Gastrocnemius medialis (tissue), 4 donors: ENCODE data around the gene DUSP8. TPM values are rescaled to one million over a fixed set of nuclear protein-coding genes. Genes with fewer than 3 reads are reported as not detected.
A peak's percentile ranks its signal among the peaks of the same experiment; 100 is the strongest.

Source experiments
- ATAC-seq, 2 donors: fragments of 150-250 bp; one replicate each; pipeline ENCODE4 v1.9.1; 2016
- DNase-seq, 2 donors: peaks; one replicate each; pipeline ENCODE4 v3.0.0-alpha.2; 2019
- H3K27ac ChIP-seq, 4 donors: fragments of 200-600 bp; sonication (generic); 1 replicate in 1 of 4; 2 replicates in 3 of 4; pipeline ENCODE4 v1.5.1; 2016 to 2018; ENCODE audit warnings: mild to moderate bottlenecking in 2 of 4, moderate library complexity in 1 of 4
- H3K27me3 ChIP-seq, 3 donors: fragments of 200-600 bp; sonication (generic) in 2 of 3; 1 replicate in 1 of 3; 2 replicates in 2 of 3; pipeline versions ENCODE4 v1.5.1 to v1.6.0; 2016 to 2019; ENCODE audit warnings: mild to moderate bottlenecking in 1 of 3, moderate library complexity in 1 of 3
- H3K36me3 ChIP-seq, 2 donors: fragments of 200-600 bp; sonication (generic) in 1 of 2; one replicate each; pipeline ENCODE4 v1.5.1; 2017 to 2018
- H3K4me1 ChIP-seq, 2 donors: fragments of 200-600 bp; sonication (generic) in 1 of 2; one replicate each; pipeline ENCODE4 v1.5.1; 2016 to 2017; ENCODE audit warnings: mild to moderate bottlenecking in 2 of 2
- H3K4me3 ChIP-seq, 4 donors: fragments of 200-600 bp; sonication (generic) in 3 of 4; 1 replicate in 1 of 4; 2 replicates in 3 of 4; pipeline ENCODE4 v1.5.1; 2016 to 2019; ENCODE audit warnings: mild to moderate bottlenecking in 2 of 4
- H3K9me3 ChIP-seq, 3 donors: fragments of 200-600 bp; sonication (generic) in 2 of 3; 1 replicate in 1 of 3; 2 replicates in 2 of 3; pipeline ENCODE4 v1.5.1; 2016 to 2019
- POLR2A ChIP-seq, 2 donors: fragments of 450-650 bp; IDR thresholded peaks; one replicate each; pipeline ENCODE4 v1.6.1; 2017; ENCODE audit warnings: antibody characterized with exemption in 2 of 2, mild to moderate bottlenecking in 2 of 2, moderate library complexity in 2 of 2
- in situ Hi-C, 4 donors: fragments of 200-750 bp; cut with MboI; loops; one replicate each; pipeline versions ENCODE4 v1.15.0 to v1.8.0; 2017; ENCODE audit warnings: low sequenced_read_pairs in 4 of 4
- intact Hi-C: fragments of 100-400 bp; cut with DNase I; formaldehyde crosslinking; loops from one replicate; pipeline ENCODE4 v1.15.1; 2023; ENCODE audit warnings: low total_unique reads
- total RNA-seq, 4 donors: library from RNA; depleted of rRNA; stranded (reverse); fragments of >200 nt; gene quantifications; one replicate each; pipeline versions ENCODE4 v1.1.0 to v1.2.3, GENCODE V29; 2016
- TF ChIP-seq, protein P1 (sequence below), 5 experiments: fragments of 450-650 bp in 3 of 5; fragments of 200-600 bp in 2 of 5; sonication (generic) in 2 of 5; IDR thresholded peaks in 4 of 5; conservative IDR thresholded peaks in 1 of 5; 1 replicate in 4 of 5; 2 replicates in 1 of 5; pipeline ENCODE4 v1.5.1; 2016 to 2019; ENCODE audit warnings: antibody characterized with exemption in 5 of 5, mild to moderate bottlenecking in 3 of 5, moderate library complexity in 3 of 5

The DUSP8 gene
- total RNA-seq, 4 donors from 2014 or later: 2.6 to 25.9 (median 6.3) TPM

DNA sequence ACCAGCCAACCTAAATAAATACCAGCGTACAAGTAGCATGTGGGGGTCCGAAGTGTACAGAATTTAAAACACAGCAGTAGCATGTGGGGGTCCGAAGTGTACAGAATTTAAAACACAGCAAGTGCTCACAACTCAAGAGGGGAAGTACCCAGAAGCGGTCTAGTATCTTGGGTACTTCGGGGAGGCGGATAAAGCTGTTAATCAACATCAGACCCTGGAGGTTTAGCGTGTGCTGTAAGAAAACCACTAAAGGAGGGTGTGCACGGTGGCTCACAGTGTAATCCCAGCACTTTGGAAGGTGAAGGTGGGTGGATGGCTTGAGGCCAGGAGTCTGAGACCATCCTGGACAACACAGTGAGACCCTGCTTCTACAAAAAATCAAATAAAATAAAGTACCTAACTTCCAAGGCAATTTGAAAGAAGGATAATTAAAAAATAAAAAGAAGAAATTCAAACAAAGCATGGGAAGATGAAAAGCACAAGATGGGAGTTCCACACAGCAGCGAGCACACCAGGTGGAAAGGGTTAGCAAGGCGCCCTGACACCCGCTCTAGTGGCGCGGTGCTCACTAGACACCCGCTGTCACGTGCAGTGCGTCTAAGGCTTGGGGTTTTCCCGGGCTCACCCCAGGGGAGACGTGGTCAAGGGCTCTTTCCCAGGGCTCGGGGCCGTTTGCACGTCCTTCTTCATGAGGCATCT lies 50.5 kb downstream of the DUSP8 start:
- no peak overlapping the region for H3K4me3 ChIP-seq
- ATAC-seq (no peak), DNase-seq (no peak)
- no peaks in the 10 kb centered on the region for H3K36me3 ChIP-seq
- intact Hi-C loops (no loop called here), in situ Hi-C loops (loop anchor here (10.0 to 25.0 kb wide), 4 partner anchors 207 to 309 kb away; partner anchors contain the start of genes MUC5B (in 3 of the 4) and TOLLIP (in 1 of the 4))
- peaks cover 38% of the 10 kb centered on the region in 2 donors for H3K4me1 ChIP-seq
- no peaks in the 10 kb centered on the region for H3K9me3 ChIP-seq
- H3K27ac ChIP-seq: no peak overlapping the region
- TF ChIP-seq, protein P1, sequence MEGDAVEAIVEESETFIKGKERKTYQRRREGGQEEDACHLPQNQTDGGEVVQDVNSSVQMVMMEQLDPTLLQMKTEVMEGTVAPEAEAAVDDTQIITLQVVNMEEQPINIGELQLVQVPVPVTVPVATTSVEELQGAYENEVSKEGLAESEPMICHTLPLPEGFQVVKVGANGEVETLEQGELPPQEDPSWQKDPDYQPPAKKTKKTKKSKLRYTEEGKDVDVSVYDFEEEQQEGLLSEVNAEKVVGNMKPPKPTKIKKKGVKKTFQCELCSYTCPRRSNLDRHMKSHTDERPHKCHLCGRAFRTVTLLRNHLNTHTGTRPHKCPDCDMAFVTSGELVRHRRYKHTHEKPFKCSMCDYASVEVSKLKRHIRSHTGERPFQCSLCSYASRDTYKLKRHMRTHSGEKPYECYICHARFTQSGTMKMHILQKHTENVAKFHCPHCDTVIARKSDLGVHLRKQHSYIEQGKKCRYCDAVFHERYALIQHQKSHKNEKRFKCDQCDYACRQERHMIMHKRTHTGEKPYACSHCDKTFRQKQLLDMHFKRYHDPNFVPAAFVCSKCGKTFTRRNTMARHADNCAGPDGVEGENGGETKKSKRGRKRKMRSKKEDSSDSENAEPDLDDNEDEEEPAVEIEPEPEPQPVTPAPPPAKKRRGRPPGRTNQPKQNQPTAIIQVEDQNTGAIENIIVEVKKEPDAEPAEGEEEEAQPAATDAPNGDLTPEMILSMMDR (IDR thresholded peaks at IDR 0.05 in 4 of 5, conservative IDR thresholded peaks at IDR 0.05 in 1 of 5): no peak
- TF ChIP-seq POLR2A (IDR thresholded peaks at IDR 0.05): no peak
- no peaks in the 10 kb centered on the region for H3K27me3 ChIP-seq

DNA sequence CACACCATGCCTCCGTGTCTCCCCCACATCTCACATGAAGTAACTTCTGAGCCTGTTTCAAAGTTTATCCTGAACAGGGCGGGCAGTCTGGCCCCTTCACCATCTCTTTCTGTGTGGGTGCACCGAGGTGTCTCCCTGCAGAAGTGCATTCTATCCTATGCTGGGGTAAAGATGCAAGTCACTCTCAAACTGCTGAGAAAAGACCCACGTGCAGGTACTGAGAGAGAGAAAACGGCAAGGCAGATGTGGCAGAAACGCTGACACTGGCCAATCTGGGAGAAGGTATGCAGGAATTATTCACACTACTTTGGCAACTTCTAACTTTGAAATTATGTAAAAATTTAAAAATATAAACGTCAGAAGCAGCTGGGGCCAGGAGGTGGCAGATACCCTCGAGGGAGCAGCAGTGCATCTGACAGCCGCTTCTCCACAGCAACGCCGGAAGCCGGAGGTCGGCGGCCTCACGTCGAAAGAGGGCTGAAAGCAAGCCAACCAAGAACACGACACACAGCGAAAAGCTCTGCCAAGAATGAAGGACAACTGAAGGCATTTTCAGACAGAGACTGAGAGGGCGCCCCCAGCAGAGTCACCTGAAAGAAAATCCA lies 51.3 kb downstream of the DUSP8 start:
- H3K27ac ChIP-seq: peak overlapping the region in 3 of 4 donors; percentile 30 to 55 (median 33)

DNA sequence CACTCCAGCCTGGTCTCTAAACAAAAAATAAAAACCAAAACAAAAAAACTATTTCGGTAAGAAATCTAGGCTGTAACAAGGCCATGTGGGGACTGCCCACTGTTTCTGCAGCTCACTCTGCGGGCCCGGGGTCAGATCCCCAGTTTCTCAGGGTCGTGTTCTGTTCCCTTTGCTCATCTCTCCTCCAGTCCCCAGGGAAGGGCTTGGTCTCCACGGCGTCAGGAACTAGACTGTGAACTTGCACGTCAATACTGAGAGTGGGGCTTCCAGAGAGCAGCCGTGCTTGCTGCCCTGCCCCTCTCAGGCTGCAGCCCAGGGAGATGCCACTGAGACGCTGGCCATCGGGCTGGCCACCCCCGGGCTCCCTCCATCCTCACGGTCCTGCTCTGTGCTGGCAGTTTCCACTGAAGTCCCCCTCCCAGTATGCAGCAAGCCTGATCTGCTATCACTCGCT lies 51.8 kb downstream of the DUSP8 start:
- Histone ChIP-seq H3K27me3 (no peaks in the 10 kb centered on the region), H3K4me1 (peaks cover 43 to 50% of the 10 kb centered on the region in 2 donors), H3K9me3 (no peaks in the 10 kb centered on the region), H3K36me3 (no peaks in the 10 kb centered on the region), H3K27ac (peak overlapping the region in 3 of 4 donors; percentile 30 to 55 (median 33)), H3K4me3 (no peak overlapping the region)
- TF ChIP-seq, protein P1 (IDR thresholded peaks at IDR 0.05 in 4 of 5, conservative IDR thresholded peaks at IDR 0.05 in 1 of 5): no peak
- no peak for TF ChIP-seq POLR2A (IDR thresholded peaks at IDR 0.05)
- DNase-seq (no peak), ATAC-seq (no peak)
- in situ Hi-C loops (loop anchor here (10.0 to 25.0 kb wide), 4 partner anchors 205 to 308 kb away; partner anchors contain the start of genes MUC5B (in 3 of the 4) and TOLLIP (in 1 of the 4)), intact Hi-C loops (no loop called here)

More for the DNA sequence above, 51.3 kb downstream of the DUSP8 start:
- no peaks in the 10 kb centered on the region for H3K9me3 ChIP-seq
- TF ChIP-seq, protein P1 (IDR thresholded peaks at IDR 0.05 in 4 of 5, conservative IDR thresholded peaks at IDR 0.05 in 1 of 5): no peak
- no peak for TF ChIP-seq POLR2A (IDR thresholded peaks at IDR 0.05)
- peaks cover 38 to 44% of the 10 kb centered on the region in 2 donors for H3K4me1 ChIP-seq
- in situ Hi-C loops: loop anchor here (10.0 to 25.0 kb wide), 4 partner anchors 206 to 308 kb away; partner anchors contain the start of genes MUC5B (in 3 of the 4) and TOLLIP (in 1 of the 4)
- no peak for DNase-seq
- intact Hi-C loops: no loop called here
- peak in 1 of 2 donors; percentile 10 for ATAC-seq
- H3K4me3 ChIP-seq: no peak overlapping the region
- H3K27me3 ChIP-seq: no peaks in the 10 kb centered on the region
- no peaks in the 10 kb centered on the region for H3K36me3 ChIP-seq

DNA sequence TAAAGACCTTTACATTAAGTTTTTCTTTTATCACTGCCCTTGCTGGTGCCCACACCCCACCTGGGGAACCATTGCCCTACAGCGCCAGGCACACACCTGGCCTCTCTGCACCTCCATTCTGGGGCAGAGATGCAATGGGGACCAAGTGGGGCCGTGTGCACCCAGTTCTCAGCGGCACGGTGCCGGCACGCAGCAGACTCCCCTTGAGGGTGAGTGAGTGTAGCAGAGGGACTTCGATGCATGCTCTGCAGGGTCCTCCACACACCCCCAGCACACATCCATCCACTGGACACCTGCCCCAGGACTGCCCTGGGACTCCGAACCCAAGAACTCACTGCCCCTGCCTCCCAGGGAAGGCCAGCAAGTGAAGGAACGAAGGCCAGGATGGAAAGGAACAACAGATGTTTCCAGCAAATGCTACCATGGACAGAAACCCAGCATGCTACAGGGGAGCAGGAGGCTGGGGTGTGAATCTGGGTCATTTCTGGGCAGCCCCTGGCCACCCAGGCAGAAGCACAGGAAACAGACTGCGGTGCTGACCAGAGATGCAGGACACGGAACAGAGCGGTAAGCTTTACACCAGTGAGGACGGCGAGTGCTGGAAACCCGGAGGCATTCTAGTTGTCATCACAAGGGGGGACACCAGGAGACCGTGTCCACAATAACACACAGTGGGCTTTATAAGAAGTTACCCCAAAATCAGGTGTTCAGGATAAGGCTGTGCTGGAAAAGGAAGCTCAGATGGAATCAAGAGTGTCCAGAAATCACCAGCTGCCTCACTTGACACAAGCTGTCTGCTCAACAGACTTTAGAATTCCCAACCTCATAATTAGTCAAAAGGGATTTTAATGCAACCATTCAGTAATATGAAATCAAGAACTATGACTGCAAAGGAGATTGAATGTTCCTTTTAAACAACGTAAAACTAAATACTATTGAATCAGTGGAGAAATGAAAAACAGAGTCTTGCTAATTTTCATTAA lies 52.8 kb downstream of the DUSP8 start:
- H3K9me3 ChIP-seq: no peaks in the 10 kb centered on the region
- peaks cover 52 to 59% of the 10 kb centered on the region in 2 donors for H3K4me1 ChIP-seq
- no peak overlapping the region for H3K4me3 ChIP-seq
- no peak overlapping the region for H3K27ac ChIP-seq
- intact Hi-C loops: loop anchor here (10.0 kb wide), 2 partner anchors 225 to 405 kb away; no protein-coding TSS in a partner anchor
- H3K36me3 ChIP-seq: no peaks in the 10 kb centered on the region
- ATAC-seq: no peak
- DNase-seq: no peak
- in situ Hi-C loops: loop anchor here (10.0 to 25.0 kb wide), 4 partner anchors 205 to 307 kb away; partner anchors contain the start of genes MUC5B (in 3 of the 4) and TOLLIP (in 1 of the 4)
- no peaks in the 10 kb centered on the region for H3K27me3 ChIP-seq
- no peak for TF ChIP-seq POLR2A (IDR thresholded peaks at IDR 0.05)
- TF ChIP-seq, protein P1 (IDR thresholded peaks at IDR 0.05 in 4 of 5, conservative IDR thresholded peaks at IDR 0.05 in 1 of 5): no peak
